T follicular helper cell (primary cell): Measurements from ENCODE around the gene CATSPERE.
"Not testable (repeated sequence)": the region's sequence is repeated elsewhere in the genome, so short reads cannot be mapped to it uniquely, and the experiment has no call there.

Source experiments
- DNase-seq: peaks from one replicate; pipeline ENCODE4 v3.0.0-alpha.2; 2020; ENCODE audit warnings: low read depth

The CATSPERE gene

DNA sequence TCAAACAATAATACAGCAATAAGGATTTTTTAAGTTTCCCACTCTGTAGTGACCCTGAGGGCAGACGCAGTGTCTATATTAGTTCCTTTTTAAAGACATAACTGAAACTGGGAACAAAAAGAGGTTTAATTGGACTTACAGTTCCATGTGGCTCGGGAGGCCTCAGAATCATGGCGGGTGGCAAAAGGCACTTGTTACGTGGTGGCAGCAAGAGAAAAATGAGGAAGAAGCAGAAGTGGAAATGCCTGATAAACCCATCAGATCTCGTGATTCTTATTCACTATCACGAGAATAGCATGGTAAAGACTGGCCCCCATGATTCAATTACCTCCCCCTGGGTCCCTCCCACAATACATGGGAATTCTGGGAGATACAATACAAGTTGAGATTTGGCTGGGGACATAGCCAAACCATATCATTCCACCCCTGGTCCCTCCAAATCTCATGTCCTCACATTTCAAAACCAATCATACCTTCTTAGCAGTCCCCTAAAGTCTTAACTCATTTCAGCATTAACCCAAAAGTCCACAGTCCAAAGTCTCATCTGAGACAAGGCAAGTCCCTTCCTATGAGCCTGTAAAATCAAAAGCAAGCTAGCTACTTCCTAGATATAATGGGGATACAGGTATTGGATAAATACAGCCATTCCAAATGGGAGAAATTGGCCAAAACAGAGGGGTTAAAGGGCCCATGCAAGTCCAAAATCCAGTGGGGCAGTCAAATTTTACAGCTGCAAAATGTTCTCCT lies 205.8 kb downstream of the CATSPERE start:
- DNase-seq: not testable (repeated sequence)

- no peak for DNase-seq
These were observed 206.7 kb downstream of the CATSPERE start for GRCh38 chr1:244667797-244668196.

DNA sequence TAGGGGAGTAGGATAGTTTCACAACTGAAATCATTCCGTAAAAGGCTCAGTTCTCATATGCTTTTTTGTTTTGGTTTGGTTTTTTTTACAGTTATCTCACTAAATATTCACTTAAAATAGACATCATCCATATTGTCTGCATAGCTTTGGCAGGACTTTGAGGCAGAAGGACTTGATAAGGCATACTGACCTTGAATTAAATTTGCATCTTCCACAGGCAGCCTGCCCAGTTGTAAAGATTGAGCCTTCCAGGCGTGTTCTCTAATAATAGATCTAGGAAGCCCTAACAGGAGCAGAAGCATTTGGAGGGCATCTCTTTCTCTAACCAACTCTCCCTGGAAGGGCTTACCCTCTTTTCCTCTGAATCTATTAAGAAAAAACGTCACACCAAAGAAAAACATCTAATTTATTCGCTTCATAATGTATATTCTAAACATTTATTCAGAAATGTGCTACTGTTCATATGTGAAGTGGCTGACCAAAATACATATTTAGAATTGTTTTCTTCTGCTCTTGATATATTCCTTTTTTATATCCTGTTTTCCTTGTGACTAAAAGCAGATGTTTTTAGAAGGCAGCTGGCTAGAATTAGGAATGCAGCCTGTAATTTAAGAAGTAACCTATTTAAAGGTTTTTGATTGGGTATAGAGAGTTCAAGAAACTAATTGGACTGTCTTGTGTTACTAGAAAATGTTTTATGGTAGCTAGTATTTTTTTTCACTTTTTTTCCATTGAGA lies 212.0 kb downstream of the CATSPERE start:
- no peak for DNase-seq

- no peak for DNase-seq
These were observed 213.4 kb downstream of the CATSPERE start for GRCh38 chr1:244674446-244674845.

GRCh38 chr1:244675167-244675566 lies 214.1 kb downstream of the CATSPERE start:
- DNase-seq: no peak

- no peak for DNase-seq
These were observed 217.6 kb downstream of the CATSPERE start for GRCh38 chr1:244678697-244679096.

DNA sequence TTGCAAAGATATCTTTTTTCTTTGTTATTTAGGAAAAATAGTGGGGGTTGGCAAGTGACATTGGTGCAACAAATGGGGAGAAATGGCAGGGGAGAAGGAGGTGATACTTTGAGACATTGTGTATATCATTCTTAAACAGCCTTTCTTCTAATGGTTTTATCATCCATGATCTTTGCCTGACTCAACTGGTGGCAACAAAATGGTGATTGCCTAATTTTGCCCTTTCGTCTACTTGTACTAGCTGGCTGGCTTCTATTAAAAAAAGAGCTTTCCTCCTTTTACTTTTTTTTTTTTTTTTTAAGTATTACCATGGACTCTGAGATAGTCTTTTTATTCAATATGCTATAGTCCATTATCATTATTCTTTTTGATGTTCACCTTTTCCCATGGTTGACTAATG lies 219.6 kb downstream of the CATSPERE start:
- no peak for DNase-seq

DNA sequence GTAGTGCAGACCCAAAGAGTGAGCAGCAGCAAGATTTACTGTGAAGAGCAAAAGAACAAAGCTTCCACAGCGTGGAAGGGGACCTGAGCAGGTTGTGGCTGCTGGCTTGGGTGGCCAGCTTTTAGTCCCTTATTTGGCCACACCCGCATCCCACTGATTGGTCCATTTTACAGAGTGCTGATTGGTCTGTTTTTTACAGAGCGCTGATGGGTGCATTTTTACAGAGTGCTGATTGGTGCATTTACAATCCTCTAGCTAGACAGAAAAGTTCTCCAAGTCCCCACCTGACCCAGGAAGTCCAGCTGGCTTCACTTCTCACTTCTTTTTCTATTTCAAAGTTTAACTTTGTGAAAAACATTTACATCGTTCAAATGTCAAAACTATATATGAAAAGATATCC lies 221.0 kb downstream of the CATSPERE start:
- not testable (repeated sequence) for DNase-seq
